H9 (cell line): ENCODE results near the gene KLLN. TPM values are rescaled to one million over a fixed set of nuclear protein-coding genes. Genes with fewer than 3 reads are reported as not detected.

Experiments
- DNase-seq: peaks from one replicate; pipeline ENCODE4 v3.0.0-alpha.2; 2017
- H2AFZ ChIP-seq: one replicate; pipeline ENCODE4 v1.6.1; 2013; ENCODE audit warnings: mild to moderate bottlenecking, low read length, control low read depth, moderate library complexity
- H2AK5ac ChIP-seq: 2 replicates; pipeline ENCODE4 v1.6.1; 2013; ENCODE audit warnings: low read length, control low read depth, mixed read lengths; ENCODE audit not compliant: insufficient read length
- H2BK120ac ChIP-seq: one replicate; pipeline ENCODE4 v1.6.1; 2013; ENCODE audit warnings: low read depth, mild to moderate bottlenecking, low read length, control low read depth, inconsistent platforms; ENCODE audit not compliant: poor library complexity, severe bottlenecking
- H2BK12ac ChIP-seq: 2 replicates; pipeline ENCODE4 v1.6.1; 2013; ENCODE audit warnings: low read length, control low read depth, mixed read lengths, low read depth; ENCODE audit not compliant: insufficient read length
- H2BK15ac ChIP-seq: 2 replicates; pipeline ENCODE4 v1.6.1; 2013; ENCODE audit warnings: low read depth, low read length, control low read depth
- H2BK20ac ChIP-seq: one replicate; pipeline ENCODE4 v1.6.1; 2013; ENCODE audit warnings: low read depth, mild to moderate bottlenecking, low read length, control low read depth, inconsistent platforms; ENCODE audit not compliant: poor library complexity, severe bottlenecking
- H2BK5ac ChIP-seq: 2 replicates; pipeline ENCODE4 v1.6.1; 2013; ENCODE audit warnings: low read length, control low read depth, mixed read lengths; ENCODE audit not compliant: insufficient read length
- H3K14ac ChIP-seq: 2 replicates; pipeline ENCODE4 v1.6.1; 2013; ENCODE audit warnings: low read length, control low read depth; ENCODE audit not compliant: insufficient read depth
- H3K18ac ChIP-seq: 2 replicates; pipeline ENCODE4 v1.6.1; 2013; ENCODE audit warnings: low read depth, mild to moderate bottlenecking, mixed read lengths, low read length, control low read depth; ENCODE audit not compliant: insufficient read length
- H3K23ac ChIP-seq: 2 replicates; pipeline ENCODE4 v1.6.1; 2013; ENCODE audit warnings: low read length, control low read depth, mixed read lengths, low read depth; ENCODE audit not compliant: insufficient read length
- H3K23me2 ChIP-seq: 2 replicates; pipeline ENCODE4 v1.6.1; 2013; ENCODE audit warnings: low read depth, mild to moderate bottlenecking, mixed read lengths, low read length, control low read depth; ENCODE audit not compliant: insufficient read length, poor library complexity, severe bottlenecking
- H3K27ac ChIP-seq: 2 replicates; pipeline ENCODE4 v1.5.1; 2013; ENCODE audit warnings: low read length, control low read depth, mixed read lengths, low read depth; ENCODE audit not compliant: insufficient read length
- H3K27me3 ChIP-seq: 2 replicates; pipeline ENCODE4 v1.6.1; 2013; ENCODE audit warnings: low read length, control low read depth, inconsistent platforms; ENCODE audit not compliant: insufficient read depth
- H3K4ac ChIP-seq: 2 replicates; pipeline ENCODE4 v1.6.1; 2013; ENCODE audit warnings: low read depth, mild to moderate bottlenecking, control low read depth, inconsistent platforms, low read length, moderate library complexity
- H3K4me1 ChIP-seq: 2 replicates; pipeline ENCODE4 v1.6.1; 2013; ENCODE audit warnings: low read length, control low read depth, inconsistent platforms; ENCODE audit not compliant: insufficient read depth
- H3K4me2 ChIP-seq: 2 replicates; pipeline ENCODE4 v1.6.1; 2013; ENCODE audit warnings: low read length, control low read depth, mixed read lengths; ENCODE audit not compliant: insufficient read length, insufficient read depth
- H3K56ac ChIP-seq: 2 replicates; pipeline ENCODE4 v1.6.1; 2013; ENCODE audit warnings: low read depth, mild to moderate bottlenecking, mixed read lengths, low read length, control low read depth; ENCODE audit not compliant: insufficient read length
- H3K79me1 ChIP-seq: 2 replicates; pipeline ENCODE4 v1.6.1; 2013; ENCODE audit warnings: low read depth, mild to moderate bottlenecking, moderate library complexity, low read length, control low read depth, inconsistent platforms; ENCODE audit not compliant: insufficient read depth, poor library complexity, severe bottlenecking
- H3K79me2 ChIP-seq: 2 replicates; pipeline ENCODE4 v1.6.1; 2013; ENCODE audit warnings: low read length, control low read depth, inconsistent platforms; ENCODE audit not compliant: insufficient read depth
- H3K9ac ChIP-seq: 2 replicates; pipeline ENCODE4 v1.6.1; 2013; ENCODE audit warnings: low read length, control low read depth, mixed read lengths; ENCODE audit not compliant: insufficient read length; ENCODE audit errors: extremely low read depth
- H3K9me3 ChIP-seq: one replicate; pipeline ENCODE4 v1.6.1; 2013; ENCODE audit warnings: low read depth, low read length, inconsistent platforms; ENCODE audit not compliant: control insufficient read depth
- H3T11ph ChIP-seq: one replicate; pipeline ENCODE4 v1.6.1; 2013; ENCODE audit warnings: mild to moderate bottlenecking, low read length, control low read depth, inconsistent platforms
- H4K20me1 ChIP-seq: one replicate; pipeline ENCODE4 v1.6.1; 2013; ENCODE audit not compliant: control insufficient read depth, insufficient read length, insufficient read depth
- H4K5ac ChIP-seq: 2 replicates; pipeline ENCODE4 v1.6.1; 2013; ENCODE audit warnings: low read depth, mild to moderate bottlenecking, mixed read lengths, low read length, control low read depth; ENCODE audit not compliant: insufficient read length
- H4K8ac ChIP-seq: replicated peaks from 2 replicates; pipeline ENCODE4 v1.6.1; 2013; ENCODE audit warnings: low read length, control low read depth, mixed read lengths, low read depth; ENCODE audit not compliant: insufficient read length
- H4K91ac ChIP-seq: 2 replicates; pipeline ENCODE4 v1.6.1; 2013; ENCODE audit warnings: low read depth, mild to moderate bottlenecking, moderate library complexity, mixed read lengths, low read length, control low read depth; ENCODE audit not compliant: insufficient read length
- H3K27ac Mint-ChIP-seq, 3 experiments: 2 replicates in 2 of 3; 3 replicates in 1 of 3; pipeline ENCODE4 v1.8.0; 2020 to 2021; ENCODE audit warnings: mixed read lengths in 3 of 3, mild to moderate bottlenecking in 1 of 3, moderate library complexity in 1 of 3
- H3K27me3 Mint-ChIP-seq: 2 replicates; pipeline ENCODE4 v1.8.0; 2021; ENCODE audit warnings: low read depth, mild to moderate bottlenecking, moderate library complexity, mixed read lengths
- H3K36me3 Mint-ChIP-seq, 3 experiments: 2 replicates in 2 of 3; 3 replicates in 1 of 3; pipeline ENCODE4 v1.8.0; 2020 to 2021; ENCODE audit warnings: low read depth in 3 of 3, mixed read lengths in 3 of 3; ENCODE audit not compliant: insufficient read depth in 1 of 3
- H3K4me1 Mint-ChIP-seq, 2 experiments: 2 replicates each; pipeline ENCODE4 v1.8.0; 2020; ENCODE audit warnings: mixed read lengths in 2 of 2
- H3K4me3 Mint-ChIP-seq, 2 experiments: 2 replicates in 1 of 2; 3 replicates in 1 of 2; pipeline ENCODE4 v1.8.0; 2020 to 2021; ENCODE audit warnings: mild to moderate bottlenecking in 2 of 2, mixed read lengths in 2 of 2, moderate library complexity in 1 of 2
- H3K9me3 Mint-ChIP-seq, 2 experiments: 2 replicates in 1 of 2; 3 replicates in 1 of 2; pipeline ENCODE4 v1.8.0; 2020; ENCODE audit warnings: mild to moderate bottlenecking in 2 of 2, mixed read lengths in 2 of 2, moderate library complexity in 1 of 2
- WGBS: extraction: QIAGEN DNeasy Blood & Tissue Kit; methylation state at CpG from one replicate; pipeline ENCODE4 v1.1.7; 2013; ENCODE audit warnings: missing lambda C conversion rate, low lambda C conversion rate, mixed read lengths; ENCODE audit not compliant: insufficient read length; ENCODE audit errors: extremely low coverage; 5-methylcytosine and 5-hydroxymethylcytosine counted together
- total RNA-seq: library from RNA; stranded (reverse); gene quantifications from 2 replicates; pipeline ENCODE4 v1.2.1, GENCODE V29; 2021
- TF ChIP-seq, protein P1 (sequence below): fragments of 200-600 bp; sonication (generic); conservative IDR thresholded peaks from 3 replicates; pipeline ENCODE4 v1.8.0; 2021; ENCODE audit warnings: antibody characterized with exemption, mild to moderate bottlenecking

KLLN gene
- total RNA-seq, 1 experiment from 2014 or later: 0.79 TPM

DNA sequence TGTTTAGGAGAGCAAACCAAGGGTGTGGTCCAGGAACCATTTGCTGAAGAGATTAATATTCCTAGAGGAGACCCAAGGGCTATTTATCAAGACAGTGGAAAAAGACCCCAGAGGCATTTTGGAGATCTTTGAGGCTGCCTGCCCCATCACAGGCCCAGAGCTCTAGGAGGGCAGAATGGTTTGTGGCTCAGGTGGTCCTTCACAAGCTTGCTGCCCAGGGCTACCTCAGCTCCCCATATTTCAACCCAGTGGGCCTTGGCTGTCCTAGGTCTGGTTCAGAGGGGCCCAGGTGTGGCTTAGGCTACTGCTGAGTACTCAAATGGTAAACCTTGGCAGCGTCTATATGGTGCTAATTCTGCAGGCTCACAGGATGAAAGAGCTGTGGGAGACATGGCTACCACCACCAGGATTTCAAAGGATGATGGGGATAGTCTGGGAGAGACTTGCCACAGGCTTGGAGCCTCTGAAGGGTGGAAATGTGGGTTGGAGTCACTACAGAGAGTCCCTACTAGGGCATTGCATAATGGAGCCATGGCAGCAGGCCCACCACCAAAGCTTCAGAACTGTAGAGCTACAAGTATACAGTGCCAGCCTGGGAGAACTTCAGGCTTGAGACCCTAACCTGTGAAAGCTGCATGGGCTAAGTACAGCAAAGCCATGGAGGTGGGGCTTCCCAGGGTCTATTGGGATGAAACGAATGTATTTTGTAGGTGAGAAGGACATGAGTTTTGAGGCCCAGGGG, 24.4 kb upstream of the KLLN start:
- peaks cover 4% of the 10 kb centered on the region; the same call in 1 of the 2 replicates for H3K79me2 ChIP-seq
- H4K20me1 ChIP-seq: no peaks in the 10 kb centered on the region
- H2BK12ac ChIP-seq: no peak overlapping the region
- H2AK5ac ChIP-seq: no peak overlapping the region
- H3K27me3 ChIP-seq: no peaks in the 10 kb centered on the region
- H3K4me1 ChIP-seq: no peaks in the 10 kb centered on the region
- Mint-ChIP-seq H3K4me1 (no peaks in the 10 kb centered on the region), H3K27me3 (no peaks in the 10 kb centered on the region), H3K4me3 (no peak overlapping the region), H3K9me3 (peaks cover 12 to 15% of the 10 kb centered on the region in 2 experiments), H3K36me3 (peaks cover 21 to 33% (median 22%) of the 10 kb centered on the region in 3 experiments), H3K27ac (no peak overlapping the region)
- peaks cover 13% of the 10 kb centered on the region for H3K79me1 ChIP-seq
- H4K5ac ChIP-seq: no peak overlapping the region
- TF ChIP-seq, protein P1, sequence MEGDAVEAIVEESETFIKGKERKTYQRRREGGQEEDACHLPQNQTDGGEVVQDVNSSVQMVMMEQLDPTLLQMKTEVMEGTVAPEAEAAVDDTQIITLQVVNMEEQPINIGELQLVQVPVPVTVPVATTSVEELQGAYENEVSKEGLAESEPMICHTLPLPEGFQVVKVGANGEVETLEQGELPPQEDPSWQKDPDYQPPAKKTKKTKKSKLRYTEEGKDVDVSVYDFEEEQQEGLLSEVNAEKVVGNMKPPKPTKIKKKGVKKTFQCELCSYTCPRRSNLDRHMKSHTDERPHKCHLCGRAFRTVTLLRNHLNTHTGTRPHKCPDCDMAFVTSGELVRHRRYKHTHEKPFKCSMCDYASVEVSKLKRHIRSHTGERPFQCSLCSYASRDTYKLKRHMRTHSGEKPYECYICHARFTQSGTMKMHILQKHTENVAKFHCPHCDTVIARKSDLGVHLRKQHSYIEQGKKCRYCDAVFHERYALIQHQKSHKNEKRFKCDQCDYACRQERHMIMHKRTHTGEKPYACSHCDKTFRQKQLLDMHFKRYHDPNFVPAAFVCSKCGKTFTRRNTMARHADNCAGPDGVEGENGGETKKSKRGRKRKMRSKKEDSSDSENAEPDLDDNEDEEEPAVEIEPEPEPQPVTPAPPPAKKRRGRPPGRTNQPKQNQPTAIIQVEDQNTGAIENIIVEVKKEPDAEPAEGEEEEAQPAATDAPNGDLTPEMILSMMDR: no peak
- H2BK120ac ChIP-seq: no peak overlapping the region
- WGBS: no CpG with 5 or more reads among the region's 2 CpGs
- no peak overlapping the region for H3K23ac ChIP-seq
- no peak overlapping the region for H3K27ac ChIP-seq
- no peak for DNase-seq
- H2BK5ac ChIP-seq: no peak overlapping the region
- H3K56ac ChIP-seq: no peak overlapping the region
- H3K4me2 ChIP-seq: no peak overlapping the region
- H2BK15ac ChIP-seq: no peak overlapping the region
- H2AFZ ChIP-seq: no peak overlapping the region
- H3K23me2 ChIP-seq: no peaks in the 10 kb centered on the region
- H3K9ac ChIP-seq: no peak overlapping the region
- peaks cover 6% of the 10 kb centered on the region for H3K9me3 ChIP-seq
- no peak overlapping the region for H3K18ac ChIP-seq
- H3T11ph ChIP-seq: no peak overlapping the region
- H2BK20ac ChIP-seq: no peak overlapping the region
- H4K8ac ChIP-seq: no peak overlapping the region
- no peak overlapping the region for H4K91ac ChIP-seq
- H3K14ac ChIP-seq: no peak overlapping the region; the same call in 1 of the 2 replicates
- no peak overlapping the region for H3K4ac ChIP-seq
